Heart right ventricle (tissue), 16 donors: ENCODE measurements around the gene AGPAT3. TPM values are rescaled to one million over a fixed set of nuclear protein-coding genes. Genes with fewer than 3 reads are reported as not detected.
A peak's percentile ranks its signal among the peaks of the same experiment; 100 is the strongest.

Experiments
- ATAC-seq, 8 donors: fragments of 200-7000 bp; cut with Tn5 transposase; one replicate each; pipeline ENCODE4 v1.9.1; 2020; ENCODE audit warnings: mild to moderate bottlenecking in 8 of 8, moderate library complexity in 8 of 8, moderate number of reproducible peaks in 1 of 8
- DNase-seq, 2 donors: peaks; one replicate each; pipeline ENCODE4 v3.0.0-alpha.2; 2020
- H3K27ac ChIP-seq, 10 donors: fragments of 200-600 bp; sonication (generic) in 2 of 10; one replicate each; pipeline versions ENCODE4 v1.5.0 to v1.8.0; 2020 to 2022; ENCODE audit warnings: mild to moderate bottlenecking in 3 of 10
- H3K27me3 ChIP-seq, 7 donors: fragments of 200-600 bp; one replicate each; pipeline ENCODE4 v1.8.0; 2021 to 2022; ENCODE audit warnings: mild to moderate bottlenecking in 2 of 7
- H3K36me3 ChIP-seq, 9 donors: fragments of 200-600 bp; sonication (generic) in 1 of 9; one replicate each; pipeline versions ENCODE4 v1.5.0 to v1.8.0; 2020 to 2022; ENCODE audit warnings: mild to moderate bottlenecking in 2 of 9
- H3K4me1 ChIP-seq, 9 donors: fragments of 200-600 bp; sonication (generic) in 1 of 9; one replicate each; pipeline versions ENCODE4 v1.5.0 to v1.8.0; 2020 to 2022; ENCODE audit warnings: mild to moderate bottlenecking in 4 of 9
- H3K4me3 ChIP-seq, 10 donors: fragments of 200-600 bp; sonication (generic) in 2 of 10; one replicate each; pipeline versions ENCODE4 v1.5.0 to v1.8.0; 2020 to 2022; ENCODE audit warnings: mild to moderate bottlenecking in 7 of 10, moderate library complexity in 2 of 10
- H3K9me3 ChIP-seq, 11 donors: fragments of 200-600 bp in 10 of 11; sonication (generic) in 2 of 11; one replicate each; pipeline versions ENCODE4 v1.5.0 to v1.8.0; 2013 to 2022; ENCODE audit warnings: mild to moderate bottlenecking in 2 of 11, control low read depth in 1 of 11, moderate library complexity in 1 of 11
- WGBS, 2 donors: extraction: QIAGEN DNeasy Blood & Tissue Kit; methylation state at CpG; one replicate each; pipeline ENCODE4 v1.1.7; 2013; ENCODE audit warnings: inconsistent platforms in 1 of 2; 5-methylcytosine and 5-hydroxymethylcytosine counted together
- intact Hi-C, 10 donors: fragments of 100-400 bp; cut with DNase I; formaldehyde crosslinking; loops; one replicate each; pipeline versions ENCODE4 v1.11.1 to v1.14.2; 2022
- polyA plus RNA-seq, 2 donors: library from polyadenylated mRNA; stranded (reverse); fragments of 200-250 nt; gene quantifications; one replicate each; pipeline ENCODE4 v1.2.3, GENCODE V29; 2013
- total RNA-seq, 10 donors: library from RNA; stranded (reverse); fragmentation: NEBNext Ultra II Directional in 3 of 10; extraction: Animal tissue kit (Norgen Biotek cat#: 25700) in 3 of 10; gene quantifications; one replicate each; pipeline versions ENCODE4 v1.2.1 to v1.2.4, GENCODE V29; 2021 to 2023
- TF ChIP-seq, protein P1 (sequence below), 9 donors: fragments of 200-600 bp; sonication (generic) in 2 of 9; IDR thresholded peaks; one replicate each; pipeline versions ENCODE4 v1.5.0 to v1.8.0; 2021 to 2022; ENCODE audit warnings: antibody characterized with exemption in 9 of 9, mild to moderate bottlenecking in 5 of 9, moderate library complexity in 1 of 9
- donor health status: Arrhythmogenic right ventricular cardiomyopathy.
- donor health status: ischemic (EF 13 %, LVEDD 7.1; RV severe dilation, severe dysfunction).
- donor health status: healthy with polysubstance abuse.
- donor health status: DM: no; HTN: yes; CAD: no.
- donor health status: DM: no; HTN: no; CAD: no.
- donor health status: ischemic (EF 25% LVEDD 6.9; RV normal size, moderate dysfunction).
- donor health status: ischemic (EF 25% LVEDD 5.7; RV mildly dilated, moderate dysfunction).
- donor health status: healthy.
- donor health status: DM: yes; HTN: yes; CAD: no.
- donor health status: Ischemic cardiomyopathy.
- donor health status: ischemic (EF 35%, LVEDD 5.7; RV mildly dilated, moderate dysfunction).
- donor health status: nonischemic (EF 11% LVEDD 7.7; RV severe dilation, severe dysfunction).
- donor health status: DM: yes; HTN: yes; CAD: no.
- donor health status: PGD.
- donor health status: ischemic (EF 29% LVEDD 5.4; RV normal size, mild dysfunction).
- donor health status: nonischemic (EF 23%, LVEDD 6.1; RV moderate dilation, normal function).

The AGPAT3 gene
- total and polyA plus RNA-seq, 12 donors: 19.7 to 110 (median 65.6) TPM

DNA sequence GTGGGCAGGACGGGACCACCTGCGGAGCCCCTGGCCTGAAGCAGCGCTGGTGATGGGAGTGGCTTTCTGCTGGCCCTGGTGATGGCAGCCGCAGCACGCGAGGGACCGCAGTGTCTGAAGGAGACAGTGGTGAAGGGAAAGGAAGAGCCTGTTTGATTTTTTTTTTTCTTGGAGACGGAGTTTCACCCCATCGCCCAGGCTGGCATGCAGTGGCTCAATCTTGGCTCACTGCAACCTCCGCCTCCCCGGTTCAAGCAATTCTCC, 106.9 kb downstream of the AGPAT3 start:
- Histone ChIP-seq H3K36me3 (peaks cover 0 to 69% (median 23%) of the 10 kb centered on the region in 9 donors), H3K4me3 (peak overlapping the region in 1 of 10 donors; percentile 8), H3K9me3 (no peaks in the 10 kb centered on the region), H3K27me3 (no peaks in the 10 kb centered on the region), H3K4me1 (peaks cover 0 to 13% (median 0%) of the 10 kb centered on the region in 9 donors), H3K27ac (no peak overlapping the region)
- no peak for DNase-seq
- intact Hi-C loops: no loop called here
- no peak for ATAC-seq
- TF ChIP-seq, protein P1, sequence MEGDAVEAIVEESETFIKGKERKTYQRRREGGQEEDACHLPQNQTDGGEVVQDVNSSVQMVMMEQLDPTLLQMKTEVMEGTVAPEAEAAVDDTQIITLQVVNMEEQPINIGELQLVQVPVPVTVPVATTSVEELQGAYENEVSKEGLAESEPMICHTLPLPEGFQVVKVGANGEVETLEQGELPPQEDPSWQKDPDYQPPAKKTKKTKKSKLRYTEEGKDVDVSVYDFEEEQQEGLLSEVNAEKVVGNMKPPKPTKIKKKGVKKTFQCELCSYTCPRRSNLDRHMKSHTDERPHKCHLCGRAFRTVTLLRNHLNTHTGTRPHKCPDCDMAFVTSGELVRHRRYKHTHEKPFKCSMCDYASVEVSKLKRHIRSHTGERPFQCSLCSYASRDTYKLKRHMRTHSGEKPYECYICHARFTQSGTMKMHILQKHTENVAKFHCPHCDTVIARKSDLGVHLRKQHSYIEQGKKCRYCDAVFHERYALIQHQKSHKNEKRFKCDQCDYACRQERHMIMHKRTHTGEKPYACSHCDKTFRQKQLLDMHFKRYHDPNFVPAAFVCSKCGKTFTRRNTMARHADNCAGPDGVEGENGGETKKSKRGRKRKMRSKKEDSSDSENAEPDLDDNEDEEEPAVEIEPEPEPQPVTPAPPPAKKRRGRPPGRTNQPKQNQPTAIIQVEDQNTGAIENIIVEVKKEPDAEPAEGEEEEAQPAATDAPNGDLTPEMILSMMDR (IDR thresholded peaks at IDR 0.05): no peak
- 96 to 99% methylated on average over 10 to 11 of the region's 11 CpGs for WGBS, 2 donors

DNA sequence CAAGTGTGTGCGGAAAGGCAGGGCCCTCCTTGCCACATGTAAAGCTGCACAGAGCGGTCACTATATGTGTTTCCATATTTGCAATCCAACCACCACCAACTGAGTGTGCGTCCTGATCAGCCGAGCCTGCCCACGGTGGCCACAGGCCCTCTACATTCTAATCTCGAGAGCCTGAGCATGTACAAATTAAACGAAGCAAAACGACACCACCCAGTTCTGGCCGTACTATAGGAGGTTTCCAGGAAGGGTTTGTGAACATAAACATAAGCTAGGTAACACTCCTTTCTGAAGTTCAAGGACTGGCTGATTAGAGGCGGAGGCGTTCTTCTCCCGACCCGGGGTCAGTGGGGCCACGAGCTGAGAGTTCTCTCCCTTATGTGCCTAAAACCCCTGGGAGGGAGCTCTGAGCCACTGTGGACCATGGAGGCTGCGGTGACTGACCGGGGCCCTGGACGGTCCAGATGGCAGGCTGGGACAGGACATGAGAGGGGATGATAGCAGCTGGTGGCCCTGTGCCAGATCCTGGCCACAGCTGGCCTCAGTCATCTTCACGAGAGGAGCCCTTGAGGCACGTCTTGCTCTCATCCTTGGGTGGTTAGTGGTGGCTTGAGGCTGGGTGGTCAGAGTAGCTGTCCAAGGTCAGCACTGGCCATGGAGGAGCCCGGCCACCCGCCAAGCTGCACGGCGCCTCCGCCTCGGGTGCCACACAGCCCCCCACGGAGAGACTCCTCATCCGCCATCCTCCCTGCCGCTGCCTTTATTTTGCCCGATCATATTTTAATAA, 108.0 kb downstream of the AGPAT3 start:
- peaks cover 0 to 70% (median 17%) of the 10 kb centered on the region in 9 donors for H3K36me3 ChIP-seq
- DNase-seq: no peak
- no peaks in the 10 kb centered on the region for H3K27me3 ChIP-seq
- no peak overlapping the region for H3K4me3 ChIP-seq
- WGBS, 2 donors: 72 to 73% methylated on average over 29 of the region's 29 CpGs
- no peak overlapping the region for H3K27ac ChIP-seq
- TF ChIP-seq, protein P1 (IDR thresholded peaks at IDR 0.05): no peak
- no peaks in the 10 kb centered on the region for H3K9me3 ChIP-seq
- peaks cover 0 to 13% (median 0%) of the 10 kb centered on the region in 9 donors for H3K4me1 ChIP-seq
- intact Hi-C loops: no loop called here
- ATAC-seq: peak in 2 of 8 donors; percentile 16 to 24

DNA sequence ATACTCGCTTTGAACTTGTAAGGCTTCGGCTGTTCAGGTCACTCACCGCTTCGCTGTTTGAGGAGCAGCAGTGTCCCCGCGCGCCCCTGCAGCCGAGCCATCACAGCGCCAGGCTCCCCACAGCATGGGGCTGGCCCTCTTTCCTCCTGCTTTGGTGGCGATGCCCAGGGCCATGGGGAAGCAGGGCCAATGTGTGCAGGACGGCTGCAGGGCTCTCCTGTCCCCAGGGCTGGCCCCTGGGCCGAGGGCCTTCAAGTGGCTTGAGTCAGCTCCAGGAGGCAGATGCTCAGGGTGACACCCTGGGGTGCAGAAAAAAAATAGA, 108.6 kb downstream of the AGPAT3 start:
- TF ChIP-seq, protein P1 (IDR thresholded peaks at IDR 0.05): no peak
- Histone ChIP-seq H3K9me3 (no peaks in the 10 kb centered on the region), H3K4me1 (peaks cover 0 to 13% (median 0%) of the 10 kb centered on the region in 9 donors), H3K27me3 (no peaks in the 10 kb centered on the region), H3K36me3 (peaks cover 0 to 76% (median 23%) of the 10 kb centered on the region in 9 donors), H3K27ac (no peak overlapping the region), H3K4me3 (no peak overlapping the region)
- intact Hi-C loops: no loop called here
- WGBS, 2 donors: 74 to 89% methylated on average over 12 of the region's 12 CpGs
- no peak for ATAC-seq
- no peak for DNase-seq

DNA sequence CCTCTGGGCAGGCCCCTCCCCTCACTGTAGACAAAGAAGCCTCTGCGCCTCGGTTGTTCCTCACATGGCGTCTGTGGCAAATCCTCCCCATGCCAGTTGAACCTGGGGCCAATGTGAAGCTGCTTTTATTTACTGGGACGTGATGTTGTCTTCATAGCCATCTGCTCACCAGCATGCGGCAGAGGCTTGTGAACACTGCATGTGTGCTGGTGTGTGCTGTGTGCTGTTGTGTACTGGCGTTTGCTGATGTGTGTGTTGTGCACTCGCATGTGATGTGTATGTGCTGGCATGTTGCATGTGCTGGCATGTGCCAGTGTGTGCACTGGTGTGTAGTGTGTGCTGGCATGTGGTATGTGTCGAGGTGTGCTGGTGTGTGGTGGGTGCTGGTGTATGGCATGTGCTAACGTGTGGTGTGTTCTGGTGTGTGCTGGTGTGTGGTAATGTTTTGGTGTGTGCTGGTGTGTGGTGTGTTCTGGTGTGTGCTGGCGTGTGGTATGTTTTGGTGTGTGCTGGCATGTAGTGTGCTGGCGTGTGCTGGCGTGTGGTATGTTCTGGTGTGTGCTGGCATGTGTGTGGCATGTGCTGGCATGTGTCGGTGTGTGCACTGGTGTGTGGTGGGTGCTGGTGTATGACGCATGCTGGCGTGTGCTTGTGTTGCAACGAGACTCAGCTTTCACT, 109.9 kb downstream of the AGPAT3 start:
- WGBS, 2 donors: 86 to 88% methylated on average over 16 of the region's 16 CpGs
- Histone ChIP-seq H3K27me3 (no peaks in the 10 kb centered on the region), H3K9me3 (no peaks in the 10 kb centered on the region), H3K36me3 (peaks cover 0 to 76% (median 25%) of the 10 kb centered on the region in 9 donors), H3K4me1 (peaks cover 0 to 13% (median 0%) of the 10 kb centered on the region in 9 donors), H3K27ac (no peak overlapping the region), H3K4me3 (no peak overlapping the region)
- TF ChIP-seq, protein P1 (IDR thresholded peaks at IDR 0.05): no peak
- intact Hi-C loops: loop anchor here in 6 of 10 donors (1.0 to 5.0 kb wide), 3 partner anchors 163 to 165 kb away; no protein-coding TSS in a partner anchor
- ATAC-seq (peak in 6 of 8 donors; percentile 15 to 26 (median 20)), DNase-seq (no peak)
